GM21360 (cell line): ENCODE results near the gene CENPO.
"Not testable (repeated sequence)": the region's sequence is repeated elsewhere in the genome, so short reads cannot be mapped to it uniquely, and the experiment has no call there.

Experiments
- ATAC-seq: cut with Tn5 transposase; IDR thresholded peaks from one replicate; pipeline ENCODE4 v1.9.1; 2021; ENCODE audit warnings: mild to moderate bottlenecking, moderate library complexity; ENCODE audit not compliant: unreplicated experiment

The CENPO gene

DNA sequence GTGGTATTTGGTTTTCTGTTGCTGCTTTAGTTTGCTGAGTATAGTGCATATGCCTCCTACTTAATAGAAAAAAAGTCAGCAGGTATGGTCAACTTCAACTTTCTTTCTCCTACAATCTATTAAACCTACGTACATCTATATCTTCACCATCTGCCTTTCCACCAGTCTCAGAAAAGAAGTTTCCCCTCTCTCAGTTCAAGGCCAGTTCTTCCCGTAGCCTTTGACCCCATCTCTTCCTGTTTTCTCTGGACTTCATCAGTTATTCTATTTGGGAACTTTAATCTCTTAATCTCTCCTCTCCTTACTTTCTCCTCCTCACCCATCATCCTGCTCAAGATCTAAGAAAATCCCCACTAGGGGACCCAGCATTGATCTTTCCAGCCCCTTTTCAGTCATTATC is 5.7 kb upstream of the CENPO start:
- no peak for ATAC-seq

DNA sequence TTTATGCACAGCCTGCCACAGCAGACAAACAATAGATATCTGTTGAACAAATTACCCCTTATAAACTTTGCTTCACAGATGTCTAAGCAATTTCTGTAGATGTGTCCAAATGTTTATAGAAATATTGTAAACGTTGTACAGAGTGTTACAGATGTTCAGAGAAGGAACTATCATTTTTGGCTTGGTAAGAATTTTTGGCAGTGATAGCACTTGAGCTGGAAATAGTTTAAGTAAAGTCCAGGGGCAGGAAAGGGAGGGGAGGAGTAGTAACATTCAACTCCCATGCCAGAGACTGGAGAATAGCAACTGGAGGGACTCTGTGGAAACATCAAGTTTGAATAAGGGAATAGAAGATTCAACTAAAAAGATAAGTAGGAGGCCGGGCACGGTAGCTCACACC is 4.4 kb upstream of the CENPO start:
- no peak for ATAC-seq

DNA sequence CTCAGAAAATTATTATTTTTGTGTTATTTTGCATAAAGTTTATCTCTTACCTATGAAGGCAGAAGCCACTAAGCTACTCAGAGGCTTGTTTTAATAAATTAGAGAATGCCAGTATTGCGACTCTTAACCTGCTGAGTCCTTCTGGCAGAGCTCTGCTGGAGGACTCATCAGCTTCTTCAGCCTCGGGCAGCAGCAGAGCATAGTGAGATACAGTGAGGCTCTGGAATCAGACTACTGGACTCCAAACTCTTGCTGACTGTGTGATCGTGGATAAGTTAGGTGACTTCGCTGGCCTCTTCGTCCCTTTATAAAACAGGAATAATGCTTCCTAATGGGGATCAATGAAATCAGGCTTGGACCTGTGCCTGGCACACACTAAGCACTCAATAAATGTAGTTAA is 1.8 kb upstream of the CENPO start:
- ATAC-seq = no peak

DNA sequence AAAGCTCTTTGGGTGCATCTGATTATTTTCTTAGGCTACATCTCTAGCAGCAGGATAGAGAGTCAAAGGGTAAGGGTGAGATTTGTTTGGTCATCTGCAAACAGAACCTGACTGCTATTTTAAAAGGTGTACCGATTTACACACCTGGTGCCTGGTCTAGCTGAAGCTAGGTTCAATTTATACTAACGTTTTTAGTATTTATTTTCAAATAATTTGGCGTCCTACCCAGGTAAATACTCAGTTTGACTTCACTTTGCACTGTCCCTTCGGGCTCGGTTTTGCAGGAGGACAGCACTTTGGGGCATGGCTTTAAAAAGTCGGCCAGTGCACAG is 717 bp upstream of the CENPO start:
- no peak for ATAC-seq

DNA sequence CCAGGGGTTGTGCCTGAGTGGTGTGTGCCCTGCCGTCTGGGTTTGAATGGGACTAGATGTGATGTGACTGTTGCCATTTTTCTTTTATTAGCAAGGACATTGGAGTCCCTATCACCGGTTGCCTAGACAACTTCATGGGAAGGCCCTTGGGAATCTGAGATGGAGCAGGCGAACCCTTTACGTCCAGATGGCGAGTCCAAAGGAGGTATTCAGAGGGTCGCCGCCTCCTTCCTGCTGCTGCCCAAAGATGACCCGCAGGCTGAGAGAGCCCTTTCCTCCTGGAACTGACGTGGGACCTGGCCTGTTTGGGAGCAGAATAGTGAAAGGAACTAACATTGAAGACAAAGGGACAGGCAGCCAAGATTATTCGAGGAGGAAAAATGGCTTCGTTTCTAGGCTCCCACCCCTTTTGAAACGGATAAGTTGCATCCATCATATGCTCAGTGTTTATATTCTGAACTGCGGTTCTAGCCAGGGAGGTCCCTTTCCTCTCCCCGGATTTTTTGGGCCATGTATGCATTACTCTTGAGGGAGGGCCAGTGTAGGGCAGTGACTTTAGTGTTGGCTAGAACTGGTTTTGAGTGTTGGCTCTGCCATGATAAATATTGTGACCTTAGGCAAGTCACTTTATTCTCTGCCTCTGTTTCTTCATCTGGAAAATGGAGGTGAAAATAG is 673 bp downstream of the CENPO start:
- no peak for ATAC-seq

DNA sequence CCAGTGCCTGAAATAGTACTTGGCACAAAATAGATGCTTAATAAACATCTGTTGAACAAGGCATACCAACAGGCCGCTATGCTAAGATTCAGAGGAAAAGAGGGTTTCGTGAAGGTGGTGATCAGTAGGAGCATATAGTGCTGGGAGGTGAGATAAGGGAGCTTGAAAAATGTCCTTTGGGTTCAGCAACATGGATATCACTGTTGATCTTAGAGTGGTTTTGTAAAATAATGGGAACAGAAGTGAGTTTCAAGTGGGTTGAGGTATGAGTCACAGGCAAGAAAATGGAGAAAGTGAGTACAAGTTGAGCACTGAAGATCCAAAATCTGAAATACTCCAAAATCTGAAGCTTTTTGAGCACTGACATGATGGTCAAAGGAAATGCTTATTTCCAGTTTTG is 4.4 kb downstream of the CENPO start:
- ATAC-seq = no peak

DNA sequence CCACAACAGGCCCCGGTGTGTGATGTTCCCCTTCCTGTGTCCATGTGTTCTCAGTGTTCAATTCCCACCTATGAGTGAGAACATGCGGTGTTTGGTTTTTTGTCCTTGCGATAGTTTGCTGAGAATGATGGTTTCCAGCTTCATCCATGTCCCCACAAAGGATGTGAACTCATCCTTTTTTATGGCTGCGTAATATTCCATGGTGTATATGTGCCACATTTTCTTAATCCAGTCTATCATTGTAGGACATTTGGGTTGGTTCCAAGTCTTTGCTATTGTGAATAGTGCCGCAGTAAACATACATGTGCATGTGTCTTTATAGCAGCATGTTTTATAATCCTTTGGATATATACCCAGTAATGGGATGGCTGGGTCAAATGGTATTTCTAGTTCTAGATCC is 7.3 kb downstream of the CENPO start:
- not testable (repeated sequence) for ATAC-seq

DNA sequence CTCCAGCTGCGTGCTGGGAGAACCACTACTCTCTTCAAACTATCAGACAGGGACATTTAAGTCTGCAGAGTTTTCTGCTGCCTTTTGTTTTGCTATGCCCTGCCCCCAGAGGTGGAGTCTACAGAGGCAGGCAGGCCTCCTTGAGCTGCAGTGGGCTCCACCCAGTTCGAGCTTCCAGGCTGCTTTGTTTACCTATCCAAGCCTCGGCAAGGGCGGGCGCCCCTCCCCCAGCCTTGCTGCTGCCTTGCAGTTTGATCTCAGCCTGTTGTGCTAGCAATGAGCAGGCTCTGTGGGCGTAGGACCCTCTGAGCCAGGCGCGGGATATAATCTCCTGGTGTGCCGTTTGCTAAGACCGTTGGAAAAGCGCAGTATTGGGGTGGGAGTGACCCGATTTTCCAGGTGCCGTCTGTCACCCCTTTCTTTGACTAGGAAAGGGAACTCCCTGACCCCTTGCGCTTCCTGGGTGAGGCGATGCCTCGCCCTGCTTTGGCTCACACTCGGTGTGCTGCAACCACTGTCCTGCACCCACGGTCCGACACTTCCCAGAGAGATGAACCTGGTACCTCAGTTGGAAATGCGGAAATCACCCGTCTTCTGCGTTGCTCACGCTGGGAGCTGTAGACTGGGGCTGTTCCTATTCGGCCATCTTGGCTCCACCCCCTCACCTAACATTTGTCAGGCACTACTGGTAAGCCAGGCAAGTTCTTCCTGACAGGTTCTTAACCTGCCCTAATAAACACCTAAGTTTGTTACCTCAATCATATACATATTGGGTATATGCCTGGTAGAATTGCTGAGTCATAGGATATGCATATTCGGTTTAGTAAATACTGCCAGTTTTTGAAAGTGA is 12.8 kb downstream of the CENPO start:
- ATAC-seq = not testable (repeated sequence)

DNA sequence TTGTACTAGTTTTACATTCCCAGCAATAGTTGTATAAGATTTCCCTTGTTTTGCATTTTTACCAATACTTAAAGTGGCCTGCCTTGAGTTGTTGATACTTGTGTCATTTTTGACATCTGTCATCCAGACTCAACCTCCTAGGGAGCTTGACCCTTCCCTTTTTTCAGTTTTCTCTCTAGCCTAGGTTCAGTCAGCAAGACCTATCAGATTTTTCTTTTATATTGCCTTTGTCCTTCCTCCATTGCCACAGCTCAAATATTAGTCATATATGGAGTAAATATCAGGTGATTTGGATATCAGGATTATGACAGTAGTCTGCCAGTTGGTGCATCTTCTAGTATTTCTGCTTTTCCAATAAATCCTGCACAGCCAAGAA is 13.4 kb downstream of the CENPO start:
- ATAC-seq = no peak

DNA sequence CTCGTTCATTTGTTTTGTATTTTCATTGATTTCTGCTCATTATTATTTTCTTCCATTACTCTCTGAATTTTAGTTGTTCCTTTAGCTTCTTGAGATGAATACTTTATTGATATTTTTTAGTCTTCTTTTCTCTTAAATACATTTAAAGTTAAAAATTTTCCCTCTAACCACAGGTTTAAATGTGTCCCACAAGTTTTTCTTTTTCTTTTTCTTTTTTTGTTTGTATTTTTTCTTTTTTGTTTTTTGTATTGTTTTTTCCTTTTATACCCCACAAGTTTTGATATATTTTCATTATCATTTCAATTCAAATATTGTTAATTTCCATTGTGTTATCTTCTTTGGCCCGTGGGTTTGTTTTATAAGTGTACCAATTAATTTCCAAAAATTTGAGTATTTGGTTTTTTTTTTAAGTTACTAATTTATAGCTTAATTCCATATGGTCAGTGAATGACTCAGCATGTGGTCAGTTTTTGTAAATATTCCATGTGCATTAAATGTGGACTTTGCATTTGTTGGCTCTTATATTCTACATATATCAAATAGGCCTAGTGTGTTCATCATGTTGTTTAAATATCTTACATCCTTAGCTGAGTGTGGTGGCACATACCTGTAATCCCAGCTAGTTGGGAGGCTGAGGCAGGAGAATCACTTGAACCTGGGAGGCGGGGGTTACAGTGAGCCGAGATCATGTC is 16.2 kb downstream of the CENPO start:
- no peak for ATAC-seq

DNA sequence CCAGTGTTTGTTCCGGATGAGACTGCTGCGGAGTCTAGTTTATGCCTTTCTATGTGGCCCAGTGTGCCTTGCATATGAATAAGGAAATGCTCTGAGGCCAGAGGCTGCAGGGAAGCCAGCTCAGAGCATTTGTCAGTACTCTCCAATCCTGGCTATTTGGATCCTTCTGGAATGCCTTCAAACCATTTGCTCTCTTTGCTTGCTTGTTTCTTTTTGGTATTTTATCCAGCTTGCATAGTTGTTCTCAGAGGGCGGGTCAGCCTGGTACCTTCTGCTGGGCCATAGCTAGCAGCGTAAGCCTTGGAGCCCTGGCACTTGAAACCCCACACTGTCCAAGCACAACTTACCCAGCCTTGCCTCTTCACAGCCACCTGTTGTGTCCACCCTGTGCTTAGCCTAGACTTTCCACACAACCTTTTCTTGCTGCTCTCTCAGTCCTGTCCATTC is 20.5 kb downstream of the CENPO start:
- ATAC-seq = no peak

DNA sequence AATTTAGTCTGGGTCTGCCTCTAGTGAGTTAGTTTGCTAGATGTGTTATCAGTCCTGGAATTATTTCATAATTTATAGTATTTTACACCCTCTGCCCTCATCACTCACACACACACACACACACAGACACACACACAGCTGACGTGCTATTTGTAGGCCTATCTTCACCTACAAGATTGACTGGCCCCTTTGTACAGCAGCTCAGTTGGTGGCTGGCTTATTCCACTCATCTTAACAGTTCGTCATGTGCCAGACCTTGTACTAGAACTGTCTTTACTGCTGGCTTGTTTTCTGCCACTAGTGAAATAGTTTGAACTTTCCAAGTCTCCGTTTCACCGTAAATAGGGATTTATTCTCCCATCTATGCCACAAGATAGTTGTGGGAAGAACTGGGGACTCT is 21.3 kb downstream of the CENPO start:
- no peak for ATAC-seq

DNA sequence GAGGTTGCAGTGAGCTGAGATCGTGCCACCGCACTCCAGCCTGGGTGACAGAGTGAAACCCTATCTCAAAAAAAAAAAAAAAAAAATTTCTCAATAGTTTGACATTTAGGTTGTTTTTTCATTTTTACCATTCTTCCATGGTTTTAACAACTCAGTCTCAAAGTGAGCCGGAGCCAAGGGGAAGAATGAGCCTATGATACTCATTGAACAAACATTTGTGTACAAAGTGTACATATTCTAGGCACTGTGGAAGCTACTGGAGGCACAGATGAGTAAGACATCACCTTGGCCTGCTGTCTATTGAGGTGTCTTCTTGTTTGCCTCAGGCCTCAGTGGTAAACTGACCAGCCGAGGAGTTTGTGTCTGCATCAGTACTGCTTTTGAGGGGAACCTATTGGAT is 21.9 kb downstream of the CENPO start:
- no peak for ATAC-seq

DNA sequence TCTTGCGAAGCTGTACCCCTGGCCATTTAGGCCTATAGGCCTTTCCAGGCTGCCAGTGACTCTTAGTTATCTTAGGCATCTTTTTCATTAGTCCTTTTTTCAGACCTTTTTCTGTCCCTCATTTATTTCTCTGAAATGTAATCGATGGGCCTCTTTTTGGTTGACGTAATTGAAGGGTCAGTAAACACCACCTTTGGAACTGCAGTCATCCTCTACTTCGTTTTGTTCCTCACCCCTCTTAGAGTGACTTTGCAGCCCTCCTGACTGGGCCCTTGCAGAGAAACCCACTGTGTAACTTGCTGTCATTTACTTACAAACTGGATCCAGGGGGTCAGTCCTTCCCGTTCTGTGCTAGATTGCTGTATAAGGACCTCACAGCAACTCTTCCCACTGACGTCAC is 23.2 kb downstream of the CENPO start:
- ATAC-seq = no peak

DNA sequence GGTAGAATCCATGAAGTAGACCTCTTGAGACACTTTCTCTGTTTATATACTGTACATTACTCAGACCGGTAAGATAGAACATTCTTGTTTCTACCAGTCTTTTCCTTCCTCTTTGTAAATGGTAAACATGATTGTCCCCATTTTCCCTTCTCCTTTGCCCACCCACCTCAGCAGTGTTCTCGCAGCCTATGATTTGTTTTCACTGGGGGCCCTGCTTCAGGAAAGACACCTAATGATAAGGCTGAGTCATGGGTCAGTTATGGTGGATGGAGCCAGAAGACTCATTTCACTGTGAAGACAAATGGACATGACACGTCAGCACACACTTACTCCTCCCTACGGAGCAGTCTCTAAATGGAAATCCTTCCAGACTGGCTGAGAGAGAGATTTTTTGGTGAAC is 23.7 kb downstream of the CENPO start:
- no peak for ATAC-seq

DNA sequence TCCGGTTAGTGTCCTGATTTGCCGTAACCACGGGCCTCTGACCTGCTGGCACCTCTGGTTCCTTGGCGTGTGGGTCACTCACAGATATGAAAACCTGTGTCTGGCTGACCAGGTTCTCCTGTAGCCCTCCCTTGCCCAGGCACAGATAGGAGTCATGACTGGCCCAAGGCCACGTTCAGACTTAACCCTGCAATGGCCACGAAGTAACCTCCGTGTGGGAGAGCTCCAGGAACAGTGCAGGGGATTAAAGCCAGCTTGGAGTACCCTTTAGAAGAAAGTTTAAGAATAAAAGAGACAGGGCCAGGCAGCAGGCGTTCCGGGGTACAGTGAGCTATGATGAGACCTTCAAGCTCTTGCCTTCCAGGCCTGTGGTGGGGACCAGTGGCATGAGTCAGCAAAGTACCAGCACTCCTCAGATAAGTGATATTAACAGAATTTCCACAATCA is 25.5 kb downstream of the CENPO start:
- ATAC-seq = no peak

DNA sequence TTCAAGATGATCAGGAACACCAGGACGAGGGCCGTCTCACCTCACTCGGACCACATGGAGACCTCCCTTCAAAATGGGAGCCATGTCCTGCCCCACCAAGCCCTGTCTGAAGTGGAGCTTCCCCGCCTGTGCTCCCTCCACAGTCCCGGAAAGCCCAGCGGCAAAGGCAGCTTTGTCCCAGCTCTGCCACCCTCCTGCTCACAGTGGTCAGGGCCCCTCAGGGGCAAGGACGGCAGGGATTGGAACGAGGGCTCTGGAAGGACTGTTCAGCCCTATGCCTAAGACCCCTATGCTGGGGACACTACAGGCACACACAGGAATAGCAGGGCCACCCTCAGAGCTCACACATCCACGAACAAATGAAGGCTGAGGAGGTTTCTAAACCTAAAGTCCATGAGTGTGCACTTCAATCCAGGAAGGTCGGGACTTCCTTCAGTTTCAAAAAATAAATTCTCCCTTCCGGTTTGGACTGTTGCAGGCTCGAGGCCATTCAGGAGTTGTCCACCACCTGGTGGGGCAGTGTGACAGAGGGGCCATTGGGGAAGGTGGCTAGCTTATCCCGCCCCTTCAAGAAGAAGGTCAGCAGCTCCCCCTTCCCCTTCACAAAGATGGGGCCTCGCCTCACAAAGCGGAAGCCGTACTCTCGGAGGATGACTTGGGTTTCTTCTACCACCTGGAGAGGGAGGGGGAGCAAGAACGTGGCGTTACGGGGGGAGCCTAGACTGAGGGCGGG is 26.4 kb downstream of the CENPO start:
- no peak for ATAC-seq

DNA sequence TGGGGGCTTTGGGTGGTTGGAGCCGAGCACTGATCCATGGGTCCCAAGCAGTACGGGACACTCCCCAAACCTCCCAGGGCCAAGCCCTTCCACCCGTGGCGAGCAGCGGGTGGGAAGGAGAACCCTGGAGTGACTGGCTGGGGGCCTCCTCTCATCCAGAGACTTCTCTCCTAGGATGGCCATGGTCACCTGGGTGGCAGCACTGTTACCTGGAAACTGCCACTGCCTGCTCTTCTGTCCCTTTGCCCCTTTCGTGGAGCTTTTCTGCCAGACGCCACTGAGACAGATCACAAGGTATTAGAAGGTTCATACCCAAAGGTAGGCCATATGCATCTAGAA is 26.9 kb downstream of the CENPO start:
- ATAC-seq = no peak

DNA sequence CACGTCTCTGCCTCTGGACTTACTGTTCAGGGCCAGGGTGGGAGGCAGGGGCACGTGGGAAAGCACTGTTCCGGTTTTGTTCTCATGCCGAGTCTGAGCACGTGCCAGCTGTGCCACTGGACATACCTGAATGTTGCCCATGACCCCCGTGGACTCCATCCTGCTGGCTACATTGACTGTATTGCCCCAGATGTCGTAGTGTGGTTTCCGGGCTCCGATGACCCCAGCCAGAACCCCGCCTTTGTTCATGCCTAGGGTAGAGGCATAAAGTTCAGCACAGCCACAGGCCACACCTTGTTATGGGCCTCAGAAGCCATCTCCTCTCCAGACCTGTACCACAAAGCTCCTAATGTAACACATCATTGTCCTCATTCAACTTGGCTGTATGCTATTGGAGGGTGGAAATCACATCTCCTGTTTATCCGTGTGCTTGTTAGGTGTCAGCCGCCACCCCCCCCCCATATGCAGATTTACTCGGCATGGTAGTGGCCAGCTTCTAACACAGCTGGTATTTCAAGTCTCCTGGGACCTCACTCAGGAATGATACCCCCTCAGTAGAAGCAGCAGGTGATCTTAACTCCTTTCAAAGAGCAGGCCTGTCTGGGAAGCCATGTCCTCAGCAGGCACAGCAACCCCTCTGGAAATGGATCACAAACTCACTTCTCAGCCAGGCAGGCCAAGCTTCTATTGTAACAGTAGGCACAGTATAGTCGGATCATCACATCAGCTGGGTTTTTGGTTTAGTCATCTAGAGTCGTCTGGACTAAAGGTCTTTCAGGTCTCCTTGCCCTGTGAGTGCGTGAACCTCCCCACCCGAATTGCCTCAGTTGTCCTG is 27.6 kb downstream of the CENPO start:
- no peak for ATAC-seq

DNA sequence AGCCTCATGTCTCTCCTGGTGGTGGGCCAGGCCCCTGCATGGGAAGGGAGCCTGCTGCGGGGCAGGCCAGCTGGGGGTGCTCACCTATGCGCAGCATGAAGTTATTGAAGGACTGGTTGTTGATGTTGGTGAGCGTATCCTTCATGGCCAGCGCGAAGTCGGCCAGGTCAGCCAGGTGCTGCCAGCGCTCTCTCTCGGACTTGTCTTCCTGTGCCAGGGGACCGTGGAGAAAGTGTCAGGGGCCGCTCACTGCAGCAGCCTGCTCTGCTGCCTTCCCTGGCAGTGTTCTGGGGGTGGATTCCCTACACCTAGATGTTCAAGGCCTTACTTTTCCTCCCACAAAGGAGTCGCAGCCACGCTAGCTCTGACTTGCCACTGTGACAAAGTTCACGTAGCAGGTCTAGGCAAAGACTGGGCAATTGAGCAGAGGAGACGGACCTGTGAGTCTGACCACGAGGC is 28.2 kb downstream of the CENPO start:
- ATAC-seq = no peak
